ENCODE measurements around the gene MSGN1. TPM values are rescaled to one million over a fixed set of nuclear protein-coding genes. Genes with fewer than 3 reads are reported as not detected.

Gene MSGN1
- total RNA-seq, 1 experiment from 2014 or later = not detected

GRCh38 chr2:17867133-17867532 is 50.9 kb downstream of the MSGN1 start:
- no TSS peak for BruUV-seq (replicated peaks)

More at GRCh38 chr2:17867133-17867532, 50.9 kb downstream of the MSGN1 start:
- no peaks in the 10 kb centered on the region for H3K9me3 ChIP-seq (ENCODE audit: low read depth, low read length, poor library complexity, severe bottlenecking)
- no peaks in the 10 kb centered on the region for H3K27me3 ChIP-seq (replicated peaks; ENCODE audit: insufficient read depth, low read depth, low read length, poor library complexity)
- TF ChIP-seq CTCF (conservative IDR thresholded peaks at IDR 0.05; ENCODE audit: low read depth, low read length) = no peak
- TF ChIP-seq EZH2 (IDR thresholded peaks at IDR 0.05; ENCODE audit: borderline replicate concordance, low read depth, low read length, poor library complexity, severe bottlenecking) = no peak
- no peak overlapping the region for H3K27ac ChIP-seq (ENCODE audit: low read depth, low read length, poor library complexity, severe bottlenecking)
- no peak overlapping the region for H3K4me3 ChIP-seq (ENCODE audit: low read depth, low read length, poor library complexity, severe bottlenecking)
- no peak for DNase-seq (ENCODE audit: low spot score)
- ChIA-PET CTCF (no interaction called here), POLR2A (ENCODE audit: low non-redundant PET) (no interaction called here)
- no peaks in the 10 kb centered on the region for H3K4me1 ChIP-seq (ENCODE audit: insufficient read depth, low read length, poor library complexity, severe bottlenecking)
- intact Hi-C loops (cut with micrococcal nuclease; ENCODE audit: unreplicated experiment) = no loop called here
- no peaks in the 10 kb centered on the region for H3K36me3 ChIP-seq (ENCODE audit: insufficient read depth, low read length, poor library complexity, severe bottlenecking)

Other genes starting within 250 kb of the MSGN1 start
- 49.5 and 49.6 TPM in 2 replicates for gene SMC6, start 62.6 kb upstream of the MSGN1 start, total RNA-seq (2021)
- gene GEN1, start 62.3 kb upstream of the MSGN1 start, total RNA-seq (2021) = 33.6 and 36.0 TPM in 2 replicates
- gene KCNS3, start 62.2 kb downstream of the MSGN1 start, total RNA-seq (2021) = 12.7 and 15.8 TPM in 2 replicates

Measured in A673 (cell line).